ENCODE measurements around the gene SPART.

- TF ChIP-seq POLR2A (IDR thresholded peaks at IDR 0.05; ENCODE audit: low read depth, low read length) = no peak
- no peak for TF ChIP-seq POLR2AphosphoS5 (IDR thresholded peaks at IDR 0.05; ENCODE audit: low read depth, low read length)
Measured at GRCh38 chr13:36369268-36370107, 23.3 kb upstream of the SPART start.

Measured in GM12892 (cell line).